ENCODE results near the gene CABP1.
"Not testable (repeated sequence)": the region's sequence is repeated elsewhere in the genome, so short reads cannot be mapped to it uniquely, and the experiment has no call there.

Gene CABP1

GRCh38 chr12:120639771-120640721 lies at the start of gene CABP1:
TSS of gene CABP1 (plus strand) at chr12:120640626. CDS start at chr12:120640686, 60 bp downstream.
- DNase-seq, result no peak

GRCh38 chr12:120590741-120591407 lies 49.6 kb upstream of the CABP1 start:
- no peak for DNase-seq

GRCh38 chr12:120592121-120593049 lies 48.0 kb upstream of the CABP1 start:
- DNase-seq, result no peak

GRCh38 chr12:120596901-120597300 lies 43.5 kb upstream of the CABP1 start:
- no peak for DNase-seq

- DNase-seq, result no peak
Measured at GRCh38 chr12:120597861-120598260, 42.6 kb upstream of the CABP1 start.

GRCh38 chr12:120598674-120599463 lies 41.6 kb upstream of the CABP1 start:
- DNase-seq, result no peak

DNA sequence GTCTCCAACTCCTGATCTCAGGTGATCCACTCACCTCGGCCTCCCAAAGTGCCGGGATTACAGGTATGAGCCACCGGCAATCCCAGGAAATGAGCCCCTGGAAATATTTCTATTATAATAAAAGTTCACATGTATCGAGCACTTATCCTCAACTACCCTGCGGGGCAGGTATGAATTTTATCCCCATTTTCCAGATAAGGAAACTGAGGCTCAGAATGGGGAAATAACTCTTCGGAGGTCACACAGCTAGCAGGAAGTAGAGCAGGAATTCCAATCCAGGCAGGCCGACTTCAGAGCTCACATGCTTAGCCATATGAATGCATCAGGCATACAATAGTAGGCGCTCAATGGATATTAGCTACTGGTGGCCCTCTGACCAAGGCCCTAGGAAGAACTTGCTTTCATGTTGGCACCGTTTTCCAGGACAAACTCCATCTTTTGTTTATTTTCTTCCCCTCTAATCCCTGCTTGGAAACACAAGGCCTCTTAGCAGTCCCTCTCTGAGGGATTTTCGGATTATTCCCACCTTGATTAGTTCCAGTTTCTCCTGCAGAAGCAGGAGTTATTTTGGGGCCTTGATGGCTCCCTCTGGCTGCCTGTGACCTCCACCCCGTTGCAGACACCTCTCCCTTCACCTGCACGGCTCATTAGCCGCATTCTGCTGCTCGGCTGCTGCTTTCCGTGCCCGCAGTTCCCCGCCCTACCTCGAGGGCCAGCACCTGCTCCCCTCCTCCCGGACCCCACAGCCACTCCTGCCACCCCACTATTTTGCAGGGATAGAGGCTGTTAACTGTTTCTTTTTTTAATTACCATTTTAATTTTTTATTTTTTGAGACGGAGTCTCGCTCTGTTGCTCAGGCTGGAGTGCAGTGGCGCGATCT lies 40.5 kb upstream of the CABP1 start:
- DNase-seq, result no peak

DNA sequence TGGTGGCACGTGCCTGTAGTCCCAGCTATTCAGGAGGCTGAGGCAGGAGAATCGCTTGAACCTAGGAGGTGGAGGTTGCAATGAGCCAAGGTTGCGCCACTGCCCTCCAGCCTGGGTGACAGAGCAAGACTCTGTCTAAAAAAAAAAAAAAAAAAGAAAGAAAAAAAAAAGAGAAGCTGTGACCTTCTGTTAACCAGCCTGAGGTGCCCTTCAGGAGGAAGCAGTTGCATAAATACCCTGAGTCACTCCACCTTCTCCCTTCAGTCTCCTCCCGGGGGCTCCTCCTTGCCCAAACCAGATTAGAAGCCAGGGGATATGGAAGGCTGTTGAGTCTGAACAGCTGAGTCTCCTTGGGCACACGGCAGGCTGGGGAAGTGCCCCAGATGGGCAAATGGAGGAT lies 38.0 kb upstream of the CABP1 start:
- not testable (repeated sequence) for DNase-seq

GRCh38 chr12:120610560-120610959 lies 29.9 kb upstream of the CABP1 start:
- DNase-seq, result no peak

DNA sequence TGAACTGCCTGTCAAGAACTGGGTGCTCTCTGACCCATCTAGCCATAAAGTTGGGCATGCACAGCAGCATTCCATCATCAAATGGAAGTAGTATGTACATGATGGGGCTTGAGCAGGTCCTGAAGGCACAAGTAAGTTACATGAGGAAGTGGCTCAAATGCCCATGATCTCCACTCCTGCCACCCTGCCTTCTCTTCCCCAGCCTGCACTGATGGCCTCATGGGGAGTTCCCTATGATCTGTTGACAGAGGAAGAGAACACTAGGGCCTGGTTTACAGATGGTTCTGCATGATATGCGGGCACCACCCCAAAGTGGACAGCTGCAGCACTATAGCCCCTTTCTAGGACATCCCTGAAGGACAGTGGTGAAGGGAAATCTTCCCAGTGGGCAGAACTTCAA lies 28.9 kb upstream of the CABP1 start:
- not testable (repeated sequence) for DNase-seq

- no peak for DNase-seq
Measured at GRCh38 chr12:120614848-120615247, 25.6 kb upstream of the CABP1 start.

DNA sequence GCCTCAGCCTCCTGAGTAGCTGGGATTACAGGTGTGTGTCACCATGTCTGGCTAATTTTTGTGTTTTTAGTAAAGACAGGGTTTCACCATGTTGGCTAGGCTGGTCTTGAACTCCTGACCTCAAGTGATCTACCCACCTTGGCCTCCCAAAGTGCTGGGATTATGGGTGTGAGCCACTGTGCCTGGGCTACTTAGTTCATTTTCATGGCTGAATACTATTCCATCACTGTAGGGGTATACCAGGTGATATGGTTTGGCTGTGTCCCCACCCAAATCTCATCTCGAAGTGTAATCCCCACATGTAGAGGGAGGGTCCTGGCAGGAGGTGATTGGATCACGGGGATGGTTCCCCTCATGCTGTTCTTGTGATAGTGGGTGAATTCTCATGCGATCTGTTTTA lies 23.2 kb upstream of the CABP1 start:
- not testable (repeated sequence) for DNase-seq

- DNase-seq, result not testable (repeated sequence)
Measured at GRCh38 chr12:120617767-120618166, 22.7 kb upstream of the CABP1 start.

- no peak for DNase-seq
Measured at GRCh38 chr12:120618954-120619615, 21.3 kb upstream of the CABP1 start.

GRCh38 chr12:120620624-120621023 lies 19.8 kb upstream of the CABP1 start:
- no peak for DNase-seq

DNA sequence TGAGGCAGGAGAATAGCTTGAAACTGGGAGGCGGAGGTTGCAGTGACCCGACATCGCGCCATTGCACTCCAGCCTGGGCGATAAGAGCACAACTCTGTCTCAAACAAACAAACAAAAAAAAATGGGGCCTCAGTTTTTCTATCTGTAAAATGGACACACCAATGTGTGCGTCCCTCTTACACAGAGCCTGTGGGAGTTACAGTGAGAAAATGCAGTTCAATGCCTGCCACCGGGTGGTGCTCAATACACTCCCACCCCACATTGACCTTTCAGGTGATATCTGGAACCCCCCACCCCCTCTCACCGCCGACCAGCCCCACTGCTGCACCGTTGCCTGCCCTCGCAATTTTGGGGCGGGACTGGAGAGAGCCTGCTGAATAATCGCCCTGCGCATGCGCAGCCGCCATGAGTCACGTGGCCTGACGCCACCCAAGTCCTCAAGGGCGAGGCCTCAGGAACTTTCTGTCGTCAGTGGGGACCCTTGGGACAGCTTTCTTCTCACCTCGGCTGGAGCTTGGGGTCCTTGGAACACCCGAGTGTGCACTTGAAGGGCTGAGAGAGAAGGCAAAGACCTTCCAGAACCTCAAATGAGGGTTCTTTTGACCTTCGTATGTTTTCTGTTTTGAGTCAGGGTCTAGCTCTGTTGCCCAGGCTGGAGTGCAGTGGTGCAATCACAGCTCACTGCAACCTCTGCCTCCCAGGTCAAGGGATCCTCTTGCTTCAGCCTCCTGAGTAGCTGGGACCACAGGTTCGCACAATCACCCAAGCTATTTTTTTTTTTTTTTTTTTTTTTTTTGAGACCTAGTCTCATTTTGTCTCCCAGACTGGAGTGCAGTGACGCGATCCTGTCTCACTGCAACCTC lies 14.6 kb upstream of the CABP1 start:
- DNase-seq, result no peak

- DNase-seq, result no peak
Measured at GRCh38 chr12:120628919-120629318, 11.5 kb upstream of the CABP1 start.

DNA sequence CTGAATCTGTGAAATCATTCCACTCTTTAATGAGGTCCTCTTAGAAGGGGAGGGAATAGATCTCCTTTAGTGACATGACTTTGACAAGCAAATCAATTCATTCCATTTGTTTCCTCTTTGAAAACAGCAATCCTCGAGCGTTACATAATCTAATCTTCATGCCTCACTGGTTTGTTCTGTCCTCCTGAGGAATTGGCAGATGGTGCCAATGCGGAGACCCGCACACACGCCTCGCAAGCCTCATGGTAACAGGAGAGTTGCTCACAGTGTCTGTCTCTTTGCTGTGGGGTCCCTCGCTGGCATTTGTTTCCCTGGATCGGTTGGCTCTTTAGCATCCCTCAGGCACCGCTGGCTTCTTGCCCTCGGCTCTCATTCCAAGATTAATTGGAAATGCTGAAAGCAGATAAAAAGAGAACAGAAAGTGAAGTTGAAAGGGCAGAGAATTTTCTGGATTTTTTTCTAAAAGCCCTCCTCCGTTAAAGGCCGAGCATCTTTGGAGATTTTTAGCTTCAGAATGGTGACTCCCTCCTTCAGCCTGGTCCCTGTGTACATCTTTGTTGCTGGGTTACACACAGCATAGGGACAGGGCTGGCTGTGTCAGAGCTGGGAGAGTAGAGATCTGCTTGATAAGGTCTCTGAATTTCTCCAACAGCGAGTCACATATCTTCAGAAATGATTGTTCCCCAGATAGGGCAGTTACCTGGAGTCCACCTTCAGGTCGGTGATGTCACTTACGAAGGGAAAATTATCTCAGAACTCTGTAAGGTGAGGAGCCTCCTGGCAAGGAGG lies 10.1 kb upstream of the CABP1 start:
- DNase-seq, result no peak

GRCh38 chr12:120631097-120631496 lies 9.3 kb upstream of the CABP1 start:
- no peak for DNase-seq
